Choroid plexus epithelial cell (primary cell): ENCODE results near the gene MMP26.

Source experiments
- DNase-seq: peaks from one replicate; pipeline ENCODE4 v3.0.0-alpha.2; 2010; ENCODE audit warnings: low read depth
- H3K4me3 ChIP-seq: 2 replicates; pipeline ENCODE4 v1.5.1; 2011; ENCODE audit warnings: low read depth, mild to moderate bottlenecking, control low read depth, low read length, moderate library complexity
- CTCF ChIP-seq: conservative IDR thresholded peaks from 2 replicates; pipeline ENCODE4 v1.5.1; 2011; ENCODE audit warnings: low read depth, mild to moderate bottlenecking, control low read depth, inconsistent platforms, low read length, moderate library complexity

The MMP26 gene

GRCh38 chr11:4727171-4727570 lies 22.6 kb downstream of the MMP26 start:
- H3K4me3 ChIP-seq = no peak overlapping the region
- no peak for DNase-seq
- TF ChIP-seq CTCF = no peak

- no peak for TF ChIP-seq CTCF
- DNase-seq = no peak
- no peak overlapping the region for H3K4me3 ChIP-seq
These were observed 36.2 kb downstream of the MMP26 start for GRCh38 chr11:4740735-4741134.

GRCh38 chr11:4748438-4748837 lies 43.9 kb downstream of the MMP26 start:
- no peak for TF ChIP-seq CTCF
- DNase-seq = peak; percentile 5
- no peak overlapping the region for H3K4me3 ChIP-seq

GRCh38 chr11:4751201-4751600 lies 46.6 kb downstream of the MMP26 start:
- no peak overlapping the region for H3K4me3 ChIP-seq
- TF ChIP-seq CTCF = no peak
- no peak for DNase-seq
